ENCODE results near the gene MOV10.

DNA sequence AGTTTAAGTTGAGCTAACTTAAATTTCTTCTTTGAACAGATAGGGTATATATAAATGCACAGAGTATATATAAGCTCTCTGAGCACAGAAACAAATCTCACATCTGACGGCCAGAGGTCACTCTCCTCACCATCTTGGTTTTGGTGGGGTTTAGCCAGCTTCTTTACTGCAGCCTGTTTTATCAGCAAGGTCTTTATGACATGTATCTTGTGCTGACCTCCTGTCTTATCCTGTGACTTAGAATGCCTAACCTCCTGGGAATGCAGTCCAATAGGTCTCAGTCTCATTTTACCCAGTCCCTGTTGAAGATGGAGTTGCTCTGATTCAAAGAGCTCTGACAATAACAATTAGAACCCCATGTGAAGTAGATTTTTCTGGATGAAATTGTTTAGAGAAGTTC lies 1.6 kb upstream of the MOV10 start:
- TF ChIP-seq EZH2 (IDR thresholded peaks at IDR 0.05; ENCODE audit: borderline replicate concordance, insufficient read depth, low read depth, low read length, poor library complexity, severe bottlenecking): no peak
- no peak for TF ChIP-seq CTCF (IDR thresholded peaks at IDR 0.05)
